D341Med (cell line): ENCODE measurements around the gene COA3.

Source experiments
- DNase-seq: peaks from one replicate; pipeline ENCODE4 v3.0.0; 2012; ENCODE audit warnings: low spot score

COA3 gene

GRCh38 chr17:42750739-42751344 is 47.7 kb downstream of the COA3 start:
- no peak for DNase-seq

- DNase-seq, result no peak
These were observed 49.4 kb downstream of the COA3 start for GRCh38 chr17:42748908-42749798.

GRCh38 chr17:42748202-42748907 is 50.1 kb downstream of the COA3 start:
- no peak for DNase-seq
